ENCODE data around the gene DDX28. TPM values are rescaled to one million over a fixed set of nuclear protein-coding genes. Genes with fewer than 3 reads are reported as not detected.
"Not testable (repeated sequence)": the region's sequence is repeated elsewhere in the genome, so short reads cannot be mapped to it uniquely, and the experiment has no call there.

The DDX28 gene
- total and polyA plus RNA-seq, 2 donors from 2014 or later, result 10.6 to 13.1 TPM

- Histone ChIP-seq H3K27ac (ENCODE audit: low read depth in 2 of 2, low read length in 2 of 2) (peak overlapping the region in 1 of 2 donors; percentile 55), H3K9me3 (ENCODE audit: control insufficient read depth in 2 of 3, insufficient read depth in 1 of 3, low read length in 3 of 3) (no peaks in the 10 kb centered on the region), H3K4me3 (ENCODE audit: low read length in 3 of 3) (no peak overlapping the region), H3K27me3 (ENCODE audit: control insufficient read depth, insufficient read depth, low read length) (no peaks in the 10 kb centered on the region), H3K4me1 (ENCODE audit: control insufficient read depth in 2 of 3, insufficient read depth in 2 of 3, low read depth in 1 of 3, low read length in 3 of 3) (no peaks in the 10 kb centered on the region), H3K36me3 (ENCODE audit: control insufficient read depth in 2 of 3, insufficient read depth in 3 of 3, low read length in 3 of 3) (no peaks in the 10 kb centered on the region), H3K9ac (ENCODE audit: low read length in 3 of 3) (no peak overlapping the region)
- intact Hi-C loops (cut with DNase I), result no loop called here
- FAIRE-seq, result no peak
- TF ChIP-seq CTCF (IDR thresholded peaks at IDR 0.05; ENCODE audit: borderline replicate concordance, extremely low read depth, insufficient read depth), result no peak
- DNase-seq, result no peak
These were observed 17.8 kb downstream of the DDX28 start for GRCh38 chr16:68005211-68005610.

- TF ChIP-seq CTCF (IDR thresholded peaks at IDR 0.05; ENCODE audit: borderline replicate concordance, extremely low read depth, insufficient read depth), result no peak
- H3K36me3 ChIP-seq (ENCODE audit: control insufficient read depth in 2 of 3, insufficient read depth in 3 of 3, low read length in 3 of 3), result no peaks in the 10 kb centered on the region
- no peak overlapping the region for H3K4me3 ChIP-seq (ENCODE audit: low read length in 3 of 3)
- intact Hi-C loops (cut with DNase I), result no loop called here
- no peaks in the 10 kb centered on the region for H3K9me3 ChIP-seq (ENCODE audit: control insufficient read depth in 2 of 3, insufficient read depth in 1 of 3, low read length in 3 of 3)
- DNase-seq (no peak), FAIRE-seq (no peak)
- no peak overlapping the region for H3K9ac ChIP-seq (ENCODE audit: low read length in 3 of 3)
- no peak overlapping the region for H3K27ac ChIP-seq (ENCODE audit: low read depth in 2 of 2, low read length in 2 of 2)
- peaks cover 0 to 5% (median 3%) of the 10 kb centered on the region in 3 donors for H3K4me1 ChIP-seq (ENCODE audit: control insufficient read depth in 2 of 3, insufficient read depth in 2 of 3, low read depth in 1 of 3, low read length in 3 of 3)
- no peaks in the 10 kb centered on the region for H3K27me3 ChIP-seq (ENCODE audit: control insufficient read depth, insufficient read depth, low read length)
These were observed 20.0 kb downstream of the DDX28 start for GRCh38 chr16:68003031-68003430.

GRCh38 chr16:68000450-68000849, 22.6 kb downstream of the DDX28 start:
- Histone ChIP-seq H3K9ac (ENCODE audit: low read length in 3 of 3) (no peak overlapping the region), H3K4me3 (ENCODE audit: low read length in 3 of 3) (no peak overlapping the region), H3K27me3 (ENCODE audit: control insufficient read depth, insufficient read depth, low read length) (no peaks in the 10 kb centered on the region), H3K27ac (ENCODE audit: low read depth in 2 of 2, low read length in 2 of 2) (peak overlapping the region; percentile 34 to 37), H3K9me3 (ENCODE audit: control insufficient read depth in 2 of 3, insufficient read depth in 1 of 3, low read length in 3 of 3) (no peaks in the 10 kb centered on the region), H3K4me1 (ENCODE audit: control insufficient read depth in 2 of 3, insufficient read depth in 2 of 3, low read depth in 1 of 3, low read length in 3 of 3) (peaks cover 0 to 5% (median 3%) of the 10 kb centered on the region in 3 donors), H3K36me3 (ENCODE audit: control insufficient read depth in 2 of 3, insufficient read depth in 3 of 3, low read length in 3 of 3) (no peaks in the 10 kb centered on the region)
- DNase-seq (peak in 1 of 5 donors; percentile 10), FAIRE-seq (no peak)
- TF ChIP-seq CTCF (IDR thresholded peaks at IDR 0.05; ENCODE audit: borderline replicate concordance, extremely low read depth, insufficient read depth), result no peak
- intact Hi-C loops (cut with DNase I), result no loop called here

GRCh38 chr16:67999985-68000384, 23.0 kb downstream of the DDX28 start:
- intact Hi-C loops (cut with DNase I), result no loop called here
- DNase-seq (no peak), FAIRE-seq (no peak)
- H3K4me3 ChIP-seq (ENCODE audit: low read length in 3 of 3), result no peak overlapping the region
- no peaks in the 10 kb centered on the region for H3K36me3 ChIP-seq (ENCODE audit: control insufficient read depth in 2 of 3, insufficient read depth in 3 of 3, low read length in 3 of 3)
- H3K9ac ChIP-seq (ENCODE audit: low read length in 3 of 3), result no peak overlapping the region
- no peaks in the 10 kb centered on the region for H3K9me3 ChIP-seq (ENCODE audit: control insufficient read depth in 2 of 3, insufficient read depth in 1 of 3, low read length in 3 of 3)
- no peaks in the 10 kb centered on the region for H3K27me3 ChIP-seq (ENCODE audit: control insufficient read depth, insufficient read depth, low read length)
- H3K27ac ChIP-seq (ENCODE audit: low read depth in 2 of 2, low read length in 2 of 2), result peak overlapping the region; percentile 34 to 37
- no peak for TF ChIP-seq CTCF (IDR thresholded peaks at IDR 0.05; ENCODE audit: borderline replicate concordance, extremely low read depth, insufficient read depth)
- H3K4me1 ChIP-seq (ENCODE audit: control insufficient read depth in 2 of 3, insufficient read depth in 2 of 3, low read depth in 1 of 3, low read length in 3 of 3), result peaks cover 0 to 5% (median 3%) of the 10 kb centered on the region in 3 donors

- H3K27ac ChIP-seq (ENCODE audit: low read depth in 2 of 2, low read length in 2 of 2), result peak within 1 kb of the TSS; percentile 34 to 37
- H3K4me3 ChIP-seq (ENCODE audit: low read length in 3 of 3); intact Hi-C loops (cut with DNase I); H3K4me1 ChIP-seq (ENCODE audit: control insufficient read depth in 2 of 3, insufficient read depth in 2 of 3, low read depth in 1 of 3, low read length in 3 of 3); FAIRE-seq; DNase-seq; H3K9ac ChIP-seq (ENCODE audit: low read length in 3 of 3); H3K9me3 ChIP-seq (ENCODE audit: control insufficient read depth in 2 of 3, insufficient read depth in 1 of 3, low read length in 3 of 3); H3K36me3 ChIP-seq (ENCODE audit: control insufficient read depth in 2 of 3, insufficient read depth in 3 of 3, low read length in 3 of 3); H3K27me3 ChIP-seq (ENCODE audit: control insufficient read depth, insufficient read depth, low read length): not testable (repeated sequence)
These were observed 24.0 kb downstream of the DDX28 start, which contains the start of gene DPEP2 for GRCh38 chr16:67998779-67999688. Gene DPEP2 (minus strand): TSS chr16:67999484. CDS start chr16:67993212, 6,272 bp downstream.

Data from kidney (tissue), 14 donors.